B cell (primary cell): Measurements from ENCODE around the gene NPC2. TPM values are rescaled to one million over a fixed set of nuclear protein-coding genes. Genes with fewer than 3 reads are reported as not detected.

Experiments
- ATAC-seq: fragments of 200-7000 bp; cut with Tn5 transposase; one replicate; pipeline ENCODE4 v1.10.0; 2021; ENCODE audit warnings: low read depth, mild to moderate bottlenecking, moderate number of reproducible peaks, moderate library complexity
- CTCF ChIA-PET: fragments of 350-600 bp; sonication (Branson Sonifier 250); formaldehyde crosslinking; loops from one replicate; lab custom pipeline; 2021; ENCODE audit warnings: antibody characterized with exemption, inconsistent platforms; lab: Charles Lee
- POLR2A ChIA-PET: fragments of 350-600 bp; sonication (Branson Sonifier 250); formaldehyde crosslinking; loops from one replicate; lab custom pipeline; 2021; ENCODE audit warnings: antibody characterized with exemption; lab: Charles Lee
- DNase-seq: peaks from one replicate; pipeline ENCODE4 v3.0.0; 2013
- H2AFZ ChIP-seq: 2 replicates; pipeline ENCODE4 v1.6.1; 2012; ENCODE audit warnings: mild to moderate bottlenecking, low read depth, low read length; ENCODE audit not compliant: insufficient read depth, poor library complexity, severe bottlenecking
- H3K27ac ChIP-seq, 2 donors: 1 replicate in 1 of 2; 2 replicates in 1 of 2; pipeline ENCODE4 v1.5.1; 2012 to 2013; ENCODE audit warnings: low read length in 2 of 2, mild to moderate bottlenecking in 2 of 2, moderate library complexity in 1 of 2
- H3K27me3 ChIP-seq, 4 experiments: fragments of 200-600 bp in 1 of 4; sonication (generic) in 1 of 4; replicated peaks in 1 of 4; 1 replicate in 2 of 4; 2 replicates in 2 of 4; pipeline versions ENCODE4 v1.6.1 to v1.7.0; 2013 to 2016; ENCODE audit warnings: low read length in 3 of 4, mild to moderate bottlenecking in 2 of 4, mixed read lengths in 1 of 4, moderate library complexity in 1 of 4; ENCODE audit not compliant: insufficient read depth in 4 of 4, control insufficient read depth in 3 of 4; ENCODE audit errors: control extremely low read depth in 1 of 4
- H3K36me3 ChIP-seq, 2 experiments: replicated peaks in 1 of 2; 1 replicate in 1 of 2; 2 replicates in 1 of 2; pipeline versions ENCODE4 v1.6.1 to v1.7.1; 2013; ENCODE audit warnings: low read length in 1 of 2; ENCODE audit not compliant: insufficient read depth in 2 of 2, control insufficient read depth in 1 of 2; ENCODE audit errors: control extremely low read depth in 1 of 2, extremely low read depth in 1 of 2
- H3K4me1 ChIP-seq, 2 donors: fragments of 200-600 bp in 1 of 2; sonication (generic) in 1 of 2; 1 replicate in 1 of 2; 2 replicates in 1 of 2; pipeline versions ENCODE4 v1.5.1 to v1.6.1; 2013 to 2017; ENCODE audit warnings: low read length in 2 of 2; ENCODE audit not compliant: control insufficient read depth in 2 of 2, insufficient read depth in 2 of 2
- H3K4me2 ChIP-seq: replicated peaks from 2 replicates; pipeline ENCODE3; 2012; ENCODE audit warnings: mild to moderate bottlenecking, low read depth, low read length; ENCODE audit not compliant: poor library complexity, severe bottlenecking
- H3K4me3 ChIP-seq, 5 experiments: fragments of 200-600 bp in 1 of 5; sonication (generic) in 1 of 5; 1 replicate in 3 of 5; 2 replicates in 2 of 5; pipeline versions ENCODE4 v1.5.1 to v1.7.0; 2011 to 2016; ENCODE audit warnings: low read length in 4 of 5, mild to moderate bottlenecking in 4 of 5, low read depth in 2 of 5, control low read depth in 1 of 5, moderate library complexity in 1 of 5; ENCODE audit not compliant: insufficient read depth in 1 of 5; ENCODE audit errors: control extremely low read depth in 1 of 5, extremely low read depth in 1 of 5
- H3K79me2 ChIP-seq: fragments of 200-600 bp; sonication (generic); one replicate; pipeline ENCODE4 v1.6.0; 2016; ENCODE audit warnings: low read length; ENCODE audit not compliant: control insufficient read depth, insufficient read depth
- H3K9ac ChIP-seq: fragments of 200-600 bp; sonication (generic); 2 replicates; pipeline ENCODE4 v1.6.1; 2017; ENCODE audit warnings: mild to moderate bottlenecking, low read length, moderate library complexity
- H3K9me3 ChIP-seq, 3 donors: one replicate each; pipeline versions ENCODE4 v1.6.1 to v1.7.1; 2013; ENCODE audit warnings: low read length in 2 of 3; ENCODE audit not compliant: control insufficient read depth in 2 of 3, insufficient read depth in 1 of 3; ENCODE audit errors: control extremely low read depth in 1 of 3
- H4K20me1 ChIP-seq: 2 replicates; pipeline ENCODE4 v1.6.0; 2012; ENCODE audit warnings: mild to moderate bottlenecking, low read length; ENCODE audit not compliant: insufficient read depth, control insufficient read depth, poor library complexity, severe bottlenecking
- H3K27ac Mint-ChIP-seq: one replicate; pipeline ENCODE4 v1.8.0; 2021; ENCODE audit warnings: mixed read lengths
- H3K27me3 Mint-ChIP-seq: one replicate; pipeline ENCODE4 v1.8.0; 2021; ENCODE audit warnings: mixed read lengths
- H3K4me1 Mint-ChIP-seq: one replicate; pipeline ENCODE4 v1.8.0; 2021; ENCODE audit warnings: mixed read lengths
- H3K4me3 Mint-ChIP-seq: one replicate; pipeline ENCODE4 v1.8.0; 2021; ENCODE audit warnings: mixed read lengths
- H3K9me3 Mint-ChIP-seq: one replicate; pipeline ENCODE4 v1.8.0; 2022; ENCODE audit warnings: mixed read lengths; ENCODE audit not compliant: insufficient read depth
- EZH2 ChIP-seq: IDR thresholded peaks from 2 replicates; pipeline ENCODE4 v1.6.1; 2012; ENCODE audit warnings: borderline replicate concordance, low read depth, mild to moderate bottlenecking, moderate library complexity, low read length; ENCODE audit not compliant: insufficient read depth, poor library complexity, severe bottlenecking
- WGBS: methylation state at CpG from one replicate; pipeline ENCODE4 v1.1.5; 2013; ENCODE audit warnings: missing lambda C conversion rate; ENCODE audit not compliant: insufficient coverage; 5-methylcytosine and 5-hydroxymethylcytosine counted together
- intact Hi-C: fragments of 100-400 bp; cut with micrococcal nuclease; formaldehyde crosslinking; loops from one replicate; pipeline ENCODE4 v1.10.0; 2022
- polyA plus RNA-seq: library from polyadenylated mRNA; depleted of rRNA; stranded (reverse); fragments of >200 nt; gene quantifications from 2 replicates; pipeline ENCODE4 v1.2.3, GENCODE V29; 2012
- total RNA-seq, 2 donors: library from RNA; stranded (reverse); fragments of 120-200 nt in 1 of 2; gene quantifications; 1 replicate in 1 of 2; 2 replicates in 1 of 2; pipeline versions ENCODE4 v1.2.3 to v1.2.4, GENCODE V29; 2013 to 2022
- TF ChIP-seq, protein P1 (sequence below): fragments of 200-600 bp; IDR thresholded peaks from one replicate; pipeline ENCODE4 v1.8.0; 2022; ENCODE audit warnings: antibody characterized with exemption, mild to moderate bottlenecking

Gene NPC2
- total and polyA plus RNA-seq, 2 donors (not counting 1 experiment from before 2014, with no cell fraction given) = 93.8 to 154 TPM

DNA sequence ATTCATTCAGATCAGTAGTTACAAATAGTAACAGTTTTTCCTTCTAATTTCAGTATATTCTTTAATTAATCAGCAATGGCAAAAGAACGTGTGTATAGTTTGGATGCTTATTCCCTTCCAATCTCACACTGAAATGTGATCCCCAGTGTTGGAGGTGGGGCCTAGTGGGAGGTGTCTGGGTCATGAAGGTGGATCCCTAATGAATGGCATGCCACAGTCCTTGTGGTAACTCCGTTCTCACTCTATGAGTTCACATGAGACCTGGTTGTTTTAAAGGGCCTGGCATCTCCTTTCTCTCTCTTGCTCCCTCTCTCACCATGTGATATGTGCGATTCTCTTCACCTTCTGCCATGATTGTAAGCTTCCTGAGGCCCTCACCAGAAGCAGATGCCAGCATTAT is 48.2 kb downstream of the NPC2 start:
- Mint-ChIP-seq H3K4me3 (no peak overlapping the region), H3K27ac (no peak overlapping the region), H3K9me3 (no peaks in the 10 kb centered on the region), H3K27me3 (peaks cover 12% of the 10 kb centered on the region), H3K4me1 (no peaks in the 10 kb centered on the region)
- Histone ChIP-seq H3K9me3 (peaks cover 0 to 3% (median 0%) of the 10 kb centered on the region in 3 donors), H3K36me3 (no peaks in the 10 kb centered on the region), H3K27me3 (no peaks in the 10 kb centered on the region), H3K4me3 (no peak overlapping the region), H3K4me1 (no peaks in the 10 kb centered on the region), H3K79me2 (no peaks in the 10 kb centered on the region), H3K9ac (no peak overlapping the region), H2AFZ (no peak overlapping the region), H4K20me1 (no peaks in the 10 kb centered on the region), H3K27ac (no peak overlapping the region), H3K4me2 (no peak overlapping the region)
- DNase-seq (no peak), ATAC-seq (no peak)
- CTCF ChIA-PET = no interaction called here
- 100% methylated on average over 1 of the region's 3 CpGs for WGBS
- TF ChIP-seq, protein P1, sequence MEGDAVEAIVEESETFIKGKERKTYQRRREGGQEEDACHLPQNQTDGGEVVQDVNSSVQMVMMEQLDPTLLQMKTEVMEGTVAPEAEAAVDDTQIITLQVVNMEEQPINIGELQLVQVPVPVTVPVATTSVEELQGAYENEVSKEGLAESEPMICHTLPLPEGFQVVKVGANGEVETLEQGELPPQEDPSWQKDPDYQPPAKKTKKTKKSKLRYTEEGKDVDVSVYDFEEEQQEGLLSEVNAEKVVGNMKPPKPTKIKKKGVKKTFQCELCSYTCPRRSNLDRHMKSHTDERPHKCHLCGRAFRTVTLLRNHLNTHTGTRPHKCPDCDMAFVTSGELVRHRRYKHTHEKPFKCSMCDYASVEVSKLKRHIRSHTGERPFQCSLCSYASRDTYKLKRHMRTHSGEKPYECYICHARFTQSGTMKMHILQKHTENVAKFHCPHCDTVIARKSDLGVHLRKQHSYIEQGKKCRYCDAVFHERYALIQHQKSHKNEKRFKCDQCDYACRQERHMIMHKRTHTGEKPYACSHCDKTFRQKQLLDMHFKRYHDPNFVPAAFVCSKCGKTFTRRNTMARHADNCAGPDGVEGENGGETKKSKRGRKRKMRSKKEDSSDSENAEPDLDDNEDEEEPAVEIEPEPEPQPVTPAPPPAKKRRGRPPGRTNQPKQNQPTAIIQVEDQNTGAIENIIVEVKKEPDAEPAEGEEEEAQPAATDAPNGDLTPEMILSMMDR = no peak
- TF ChIP-seq EZH2 = no peak
- intact Hi-C loops = no loop called here
- POLR2A ChIA-PET = no interaction called here

DNA sequence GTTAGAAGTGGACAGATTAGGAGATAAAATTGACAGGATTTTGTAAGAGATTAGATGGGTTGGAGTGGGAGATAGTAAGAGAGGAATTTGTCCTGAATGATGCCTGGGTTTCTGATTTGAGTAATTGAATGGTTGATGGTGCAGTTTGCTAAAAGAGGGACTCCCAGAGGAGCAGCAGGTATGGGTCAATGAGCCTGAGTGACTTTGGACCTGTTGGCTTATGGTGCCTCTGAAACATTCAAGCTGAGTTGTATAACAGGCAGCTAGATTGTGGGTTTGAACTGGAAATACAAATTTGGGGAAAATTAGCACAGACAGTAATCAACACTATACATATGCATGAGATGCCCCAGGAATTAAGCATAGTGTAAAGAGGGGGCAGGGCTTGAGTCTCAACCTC is 50.3 kb downstream of the NPC2 start:
- Histone ChIP-seq H3K4me2 (no peak overlapping the region), H3K79me2 (no peaks in the 10 kb centered on the region), H2AFZ (no peak overlapping the region), H3K36me3 (no peaks in the 10 kb centered on the region), H3K27ac (no peak overlapping the region), H4K20me1 (no peaks in the 10 kb centered on the region), H3K4me3 (no peak overlapping the region), H3K9ac (no peak overlapping the region), H3K4me1 (no peaks in the 10 kb centered on the region), H3K9me3 (peaks cover 0 to 3% (median 0%) of the 10 kb centered on the region in 3 donors), H3K27me3 (peaks cover 0 to under 1% (median 0%) of the 10 kb centered on the region in 4 experiments)
- H3K4me1 Mint-ChIP-seq = no peaks in the 10 kb centered on the region
- H3K4me3 Mint-ChIP-seq = no peak overlapping the region
- DNase-seq = no peak
- H3K27ac Mint-ChIP-seq = no peak overlapping the region
- no peaks in the 10 kb centered on the region for H3K9me3 Mint-ChIP-seq
- no peak for TF ChIP-seq EZH2
- TF ChIP-seq, protein P1 = no peak
- intact Hi-C loops = no loop called here
- POLR2A ChIA-PET = no interaction called here
- no peak for ATAC-seq
- peaks cover 20% of the 10 kb centered on the region for H3K27me3 Mint-ChIP-seq
- CTCF ChIA-PET = interaction anchor here (1.1 kb wide), 1 partner anchor 79 kb away, joined by 3 read pairs; no protein-coding TSS in a partner anchor
